ENCODE measurements around the gene LAPTM5.

The LAPTM5 gene

DNA sequence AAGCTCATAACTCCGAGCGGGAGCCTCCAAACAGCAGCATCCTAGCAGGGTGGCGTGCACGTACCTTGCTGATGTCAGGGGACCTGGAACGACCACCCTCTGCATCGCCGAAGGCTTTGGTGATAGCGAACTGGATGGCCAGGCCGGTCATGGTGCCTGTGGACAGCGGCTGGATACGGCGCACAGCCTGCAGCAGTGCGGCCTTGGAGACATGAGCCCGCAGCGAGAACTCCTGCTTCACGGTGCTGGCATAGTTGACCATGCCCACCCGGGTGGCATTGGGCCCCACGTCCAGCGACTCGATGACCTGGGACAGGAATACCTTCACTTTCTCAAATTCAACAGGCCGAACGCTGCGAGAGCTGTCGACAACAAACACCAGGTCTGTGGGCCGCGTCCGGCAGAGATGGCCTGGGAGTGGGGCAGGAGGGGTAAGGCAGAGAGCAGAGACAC, 36.2 kb downstream of the LAPTM5 start:
- no peak for DNase-seq (ENCODE audit: insufficient read length, low spot score)
- no peak for FAIRE-seq

DNA sequence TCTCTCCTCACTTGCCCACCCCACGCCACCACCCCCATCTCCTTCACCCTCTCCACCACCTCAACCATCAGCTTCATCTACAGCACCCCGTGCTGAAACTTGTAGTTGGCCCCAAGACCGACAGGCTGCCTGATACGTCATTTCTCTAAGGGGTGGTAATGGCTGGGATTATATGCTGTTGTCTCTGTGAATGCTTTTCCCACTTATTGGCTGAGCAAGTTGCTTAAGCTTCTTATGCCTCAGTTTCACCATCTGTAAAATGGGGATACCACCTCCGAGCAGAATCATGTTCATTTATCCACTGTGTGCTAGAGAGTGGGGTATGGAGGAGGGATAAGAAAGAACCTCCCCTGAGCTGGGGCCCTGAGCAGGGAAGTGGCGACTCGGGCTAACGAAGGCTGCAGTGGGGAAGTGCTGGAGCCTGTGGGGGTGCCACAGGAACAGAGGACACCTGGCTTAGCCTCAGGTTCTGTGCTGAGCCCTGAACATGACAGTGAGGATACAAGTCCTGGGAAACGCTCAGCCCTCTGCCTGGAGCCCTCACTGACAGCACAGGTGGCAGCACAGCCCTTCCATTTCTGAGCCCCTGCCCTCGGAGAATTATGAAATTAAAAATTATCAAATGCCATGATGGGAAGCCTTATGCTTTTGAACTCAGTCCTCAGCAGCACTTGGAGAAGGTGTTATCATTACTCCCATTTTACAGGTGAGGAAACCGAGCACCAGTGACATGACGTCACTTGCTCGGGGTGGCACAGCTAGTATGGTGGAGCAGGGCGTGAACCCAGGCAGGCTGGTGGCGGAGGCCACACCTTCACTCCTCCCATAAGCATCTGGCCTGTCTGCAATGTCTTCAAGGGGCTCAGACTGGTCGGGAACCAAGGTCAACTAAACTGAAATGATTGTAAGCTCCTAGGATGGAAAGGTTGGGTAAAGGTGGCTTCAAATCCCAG, 37.0 kb downstream of the LAPTM5 start:
- no peak for DNase-seq (ENCODE audit: insufficient read length, low spot score)
- FAIRE-seq: no peak

DNA sequence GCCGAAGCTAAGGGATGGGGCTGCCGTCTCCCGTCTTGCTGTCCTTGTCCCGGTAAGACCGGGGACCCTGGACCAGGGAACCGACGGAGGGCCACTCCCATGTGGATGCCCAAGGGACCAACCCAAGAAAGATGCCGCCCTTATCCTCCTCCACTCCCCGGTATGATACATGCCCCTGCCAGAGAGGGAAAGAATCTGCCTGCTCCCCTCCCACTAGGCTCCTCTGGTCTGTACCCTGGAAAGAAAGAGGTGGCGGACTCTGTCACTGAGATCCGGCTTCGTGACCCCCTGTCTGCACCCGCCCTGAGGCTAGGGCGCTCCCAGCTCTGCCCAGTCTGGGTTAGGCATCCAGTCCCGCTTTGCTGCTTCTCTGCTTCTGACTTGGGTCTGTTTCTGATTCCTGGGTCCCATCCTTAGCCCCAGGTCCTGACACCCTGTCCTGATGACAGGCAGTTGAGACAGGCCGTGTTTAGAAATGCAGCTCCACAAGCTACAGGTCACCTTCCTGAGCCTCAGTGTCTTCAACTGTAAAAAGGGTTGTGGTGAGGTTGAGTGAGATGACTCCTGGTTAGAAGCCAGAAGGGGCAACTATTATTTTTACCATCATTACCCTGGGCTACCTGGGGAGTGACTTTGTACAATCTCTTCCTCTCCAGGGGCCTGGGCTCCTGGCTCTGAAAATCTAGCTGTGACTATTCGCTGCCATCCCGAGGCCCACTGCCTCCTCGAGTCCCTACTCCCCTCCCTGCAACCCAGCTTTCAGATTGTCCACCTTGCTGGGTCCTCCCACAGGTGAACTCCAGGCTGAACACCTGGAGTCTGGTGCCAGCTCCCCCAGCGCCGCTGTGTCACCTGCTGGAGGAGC, 37.9 kb downstream of the LAPTM5 start:
- FAIRE-seq: no peak
- peak; percentile 57 for DNase-seq (ENCODE audit: insufficient read length, low spot score)

DNA sequence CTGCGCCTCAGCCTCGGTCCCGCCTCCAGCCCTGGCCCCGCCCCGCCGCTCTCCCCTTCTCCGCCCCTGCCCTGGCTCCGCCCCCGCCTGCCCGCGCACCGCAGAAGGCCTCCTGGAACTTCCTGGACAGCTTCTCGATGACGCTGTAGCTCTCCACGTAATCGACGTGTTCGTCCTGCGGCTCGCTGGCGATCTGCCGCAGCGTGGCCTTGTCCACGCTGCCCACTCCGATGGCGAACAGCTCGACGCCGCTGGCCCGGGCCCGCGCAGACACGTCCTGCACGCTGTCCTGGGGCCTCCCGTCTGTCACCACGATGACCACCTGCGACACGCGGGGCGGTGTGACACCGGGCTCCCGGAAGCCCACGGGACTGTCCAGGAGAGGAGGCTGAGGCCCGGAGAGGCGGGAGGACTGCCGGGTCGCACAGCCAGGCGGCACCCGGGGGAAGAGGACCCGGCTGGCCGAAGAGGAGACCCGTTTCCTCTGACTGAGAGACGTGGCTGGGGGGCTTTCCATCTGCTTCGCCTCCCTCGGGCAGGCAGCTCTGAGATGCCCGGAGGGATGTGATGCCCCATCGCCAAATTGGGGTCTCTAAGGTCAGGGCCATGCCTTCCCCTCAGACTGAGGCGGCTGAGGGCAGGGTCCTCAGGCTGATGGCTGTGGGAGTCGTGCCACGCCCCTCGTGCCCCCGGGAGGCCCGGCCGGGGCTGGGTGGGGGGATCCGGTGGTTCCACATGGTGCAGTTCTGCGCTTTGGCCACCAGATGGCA, 38.8 kb downstream of the LAPTM5 start:
- DNase-seq (ENCODE audit: insufficient read length, low spot score) (peak; percentile 88), FAIRE-seq (peak; percentile 95)

DNA sequence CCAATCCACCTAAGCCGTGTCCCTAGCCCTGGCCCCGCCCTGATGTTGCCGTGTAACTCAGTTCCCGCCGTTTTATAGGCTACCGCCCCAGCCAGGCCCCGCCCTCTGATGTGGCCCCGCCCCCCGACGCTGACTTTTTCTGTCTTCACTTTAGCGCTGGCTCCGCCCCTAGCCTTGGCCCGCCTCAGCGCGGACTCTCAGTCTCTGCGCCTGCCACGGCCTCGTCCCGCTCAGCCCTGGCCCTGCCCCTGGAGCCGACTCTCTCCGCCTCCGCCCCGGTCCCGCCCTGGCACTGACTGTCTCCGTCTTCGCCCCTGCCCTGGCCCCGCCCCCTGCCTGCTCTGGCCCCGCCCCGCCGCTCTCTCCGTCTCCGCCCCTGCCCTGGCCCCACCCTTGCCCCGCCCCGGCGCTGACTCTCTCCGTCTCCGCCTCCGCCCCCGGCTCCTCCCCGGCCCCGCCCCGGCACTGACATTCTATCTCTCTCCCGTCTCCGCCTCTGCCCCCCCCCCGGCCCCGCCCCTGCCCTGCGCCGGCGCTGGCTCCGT, 39.4 kb downstream of the LAPTM5 start:
- DNase-seq (ENCODE audit: insufficient read length, low spot score): peak; percentile 86
- FAIRE-seq: peak; percentile 48

DNA sequence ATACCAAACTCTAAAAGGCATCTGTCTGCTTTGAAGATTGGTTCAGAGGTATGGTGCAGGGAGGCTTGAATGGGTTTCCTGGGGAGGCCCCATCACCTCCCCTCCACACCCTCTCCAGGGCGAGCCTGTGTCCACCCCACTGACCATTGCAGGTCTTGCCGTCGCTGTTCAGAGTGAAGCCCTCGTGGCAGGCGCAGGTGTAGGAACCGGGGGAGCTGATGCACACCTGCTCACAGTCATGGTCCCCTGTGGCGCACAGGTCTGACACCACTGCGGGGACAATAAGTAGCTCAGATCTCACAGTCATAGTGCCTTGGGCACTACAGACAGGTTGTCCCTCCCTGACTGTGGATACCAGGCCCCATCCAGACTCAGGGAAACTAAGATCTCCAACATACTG, 40.9 kb downstream of the LAPTM5 start:
- DNase-seq (ENCODE audit: insufficient read length, low spot score): no peak
- FAIRE-seq: no peak

DNA sequence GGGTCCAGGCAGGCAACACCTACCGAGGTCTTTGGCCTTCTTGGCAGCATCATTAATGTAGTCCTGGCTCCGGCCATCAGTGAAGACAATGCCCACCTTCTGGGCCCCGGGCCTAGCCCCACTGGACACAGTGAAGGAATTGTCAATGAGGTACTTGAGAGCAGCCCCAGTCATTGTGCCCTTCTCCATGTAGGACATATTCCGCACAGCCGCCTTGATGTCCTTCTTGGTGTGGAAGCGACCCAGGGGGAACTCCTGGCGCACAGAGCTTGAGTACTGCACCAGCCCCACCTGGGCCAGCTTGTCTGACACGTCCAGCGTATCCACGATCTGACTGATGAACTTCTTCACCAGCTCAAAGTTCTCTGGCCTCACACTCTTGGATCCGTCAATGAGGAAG, 41.7 kb downstream of the LAPTM5 start:
- FAIRE-seq (no peak), DNase-seq (ENCODE audit: insufficient read length, low spot score) (no peak)

DNA sequence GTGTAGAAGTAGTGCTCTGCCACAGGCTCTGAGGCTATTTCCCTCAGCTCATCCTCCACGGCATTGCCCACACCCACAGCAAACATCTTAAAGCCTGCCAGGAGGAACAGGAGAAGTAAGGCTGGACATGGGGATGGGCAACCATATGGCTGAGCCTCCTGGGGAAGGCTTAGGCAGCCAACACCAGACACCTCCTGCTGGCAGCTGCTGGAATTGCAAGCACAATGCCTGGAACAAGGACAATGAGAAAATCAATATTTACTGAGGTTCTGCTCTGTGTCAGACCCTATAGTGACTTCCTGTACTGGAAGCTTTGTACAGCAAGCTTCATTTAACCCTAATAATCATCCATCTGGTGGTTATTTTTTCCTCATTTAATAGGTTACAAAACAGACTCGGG, 42.4 kb downstream of the LAPTM5 start:
- no peak for DNase-seq (ENCODE audit: insufficient read length, low spot score)
- no peak for FAIRE-seq

DNA sequence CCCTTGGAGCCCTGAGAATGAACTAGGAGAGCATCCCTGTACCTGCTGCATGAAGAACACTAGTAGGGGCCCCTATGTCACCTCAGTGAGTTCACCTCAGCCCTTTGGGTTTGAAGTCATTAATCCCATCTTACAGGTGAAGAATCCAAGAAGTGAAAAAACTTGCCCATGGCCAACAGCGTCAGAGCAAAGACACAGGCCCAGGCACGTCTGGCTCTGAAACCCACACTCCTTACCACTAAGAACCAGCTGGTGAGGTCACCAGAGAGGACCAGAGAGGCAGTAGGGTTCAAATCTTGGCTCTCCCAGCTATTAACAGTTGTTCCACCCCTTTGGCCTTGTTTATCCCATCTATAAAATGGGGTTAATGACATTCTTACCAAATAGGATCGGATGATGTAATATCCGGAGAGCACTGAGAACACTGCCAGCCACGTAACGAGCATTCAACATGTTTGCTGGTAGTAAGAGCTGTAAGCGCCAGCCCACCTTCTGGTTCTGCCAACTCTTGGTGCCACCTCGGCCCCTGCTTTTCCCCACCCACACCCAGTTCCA, 43.0 kb downstream of the LAPTM5 start:
- DNase-seq (ENCODE audit: insufficient read length, low spot score): no peak
- no peak for FAIRE-seq

DNA sequence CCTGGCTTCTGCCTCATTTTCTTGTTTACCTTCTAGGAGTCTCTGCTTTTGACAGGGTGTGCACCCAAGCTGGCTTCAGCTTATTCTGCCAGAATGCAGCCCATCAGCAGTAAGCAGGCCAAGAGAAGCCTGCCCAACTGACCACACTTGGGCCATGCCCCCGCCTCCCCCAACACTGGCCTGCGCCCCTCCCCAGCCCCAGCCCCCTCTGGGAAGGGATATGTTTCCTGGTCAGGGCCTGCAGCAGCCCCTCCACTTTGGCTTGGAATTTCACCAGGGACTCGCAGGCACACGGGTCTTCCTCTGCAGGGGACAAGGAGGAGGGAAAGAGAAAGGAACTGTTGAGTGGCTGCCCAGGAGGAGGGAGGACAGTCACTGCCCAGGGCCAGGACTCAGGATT, 43.5 kb downstream of the LAPTM5 start:
- no peak for FAIRE-seq

DNA sequence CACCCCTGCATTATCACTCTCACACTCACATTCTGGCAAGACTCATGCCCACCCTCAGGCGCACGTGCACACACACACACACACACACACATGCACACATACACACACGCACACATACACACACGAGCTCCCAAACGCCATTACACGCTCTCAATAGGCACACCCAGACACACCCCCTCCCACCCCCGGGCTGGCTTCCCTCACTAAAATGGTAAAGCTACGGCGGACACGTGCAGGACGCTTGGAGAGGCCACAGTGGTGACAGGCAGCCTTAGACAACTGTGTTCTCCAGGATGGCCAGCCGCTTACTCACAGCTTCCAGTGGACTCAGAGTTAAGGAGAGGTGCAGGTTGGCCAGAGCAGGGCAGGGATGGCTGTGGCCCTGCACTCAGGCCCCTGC, 44.3 kb downstream of the LAPTM5 start:
- FAIRE-seq: no peak
- no peak for DNase-seq (ENCODE audit: insufficient read length, low spot score)

More for the DNA sequence above, 43.5 kb downstream of the LAPTM5 start:
- DNase-seq (ENCODE audit: insufficient read length, low spot score): no peak

DNA sequence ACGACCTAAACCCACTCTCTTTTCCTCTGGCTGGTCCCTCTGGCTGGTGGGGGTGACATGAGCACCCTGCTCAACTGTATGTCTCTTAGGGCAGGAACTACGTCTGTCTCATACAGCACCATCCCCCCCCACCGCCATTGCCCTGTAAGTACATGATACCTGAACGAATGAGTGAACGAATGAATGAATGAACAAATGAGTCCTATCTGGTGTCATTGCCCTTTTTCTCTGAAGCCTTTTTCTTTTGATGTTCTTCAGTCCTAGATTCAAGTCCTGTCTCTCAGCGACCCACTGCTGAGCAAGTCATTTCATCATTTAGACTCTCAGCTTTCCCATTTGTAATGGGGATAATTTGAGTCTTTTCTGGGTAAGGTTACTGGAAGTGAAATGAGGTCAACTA, 45.0 kb downstream of the LAPTM5 start:
- DNase-seq (ENCODE audit: insufficient read length, low spot score): no peak
- FAIRE-seq: no peak

DNA sequence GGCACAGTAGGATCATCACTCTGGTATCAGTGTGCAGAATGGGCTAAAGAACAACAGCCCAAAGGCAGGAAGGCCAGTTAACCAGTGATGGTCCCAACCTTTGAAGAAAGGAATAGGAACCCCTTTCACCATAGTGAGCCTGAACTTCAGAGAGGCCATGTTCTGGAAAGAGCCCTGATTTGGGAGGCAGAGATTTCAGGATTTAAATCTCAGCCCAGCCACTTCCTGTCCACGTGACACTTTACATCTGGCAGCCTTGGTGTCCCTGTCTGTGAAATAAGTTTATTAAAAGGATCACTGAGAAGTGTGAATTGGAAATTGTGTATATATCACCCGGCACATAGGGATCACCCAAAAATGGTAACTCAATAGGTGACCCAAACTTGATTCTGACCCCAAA, 47.2 kb downstream of the LAPTM5 start:
- FAIRE-seq (no peak), DNase-seq (ENCODE audit: insufficient read length, low spot score) (no peak)

DNA sequence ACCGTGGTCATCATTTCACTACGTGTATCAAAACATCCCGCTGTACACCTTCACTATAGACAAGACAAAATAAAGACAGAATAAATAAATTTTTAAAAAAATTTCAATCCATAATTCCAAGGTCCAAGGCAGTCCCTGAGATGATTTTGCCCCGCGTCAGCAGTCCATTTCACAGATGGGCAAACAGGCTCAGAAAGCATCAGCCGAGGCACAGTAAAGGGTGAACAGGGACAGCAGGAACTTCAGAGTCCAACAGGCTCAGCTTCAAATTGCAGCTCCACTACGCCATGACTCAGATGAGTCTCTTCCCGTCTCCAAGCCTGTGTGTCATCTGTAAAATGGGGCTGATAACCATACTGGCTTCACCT, 49.2 kb downstream of the LAPTM5 start:
- no peak for DNase-seq (ENCODE audit: insufficient read length, low spot score)
- FAIRE-seq: no peak

DNA sequence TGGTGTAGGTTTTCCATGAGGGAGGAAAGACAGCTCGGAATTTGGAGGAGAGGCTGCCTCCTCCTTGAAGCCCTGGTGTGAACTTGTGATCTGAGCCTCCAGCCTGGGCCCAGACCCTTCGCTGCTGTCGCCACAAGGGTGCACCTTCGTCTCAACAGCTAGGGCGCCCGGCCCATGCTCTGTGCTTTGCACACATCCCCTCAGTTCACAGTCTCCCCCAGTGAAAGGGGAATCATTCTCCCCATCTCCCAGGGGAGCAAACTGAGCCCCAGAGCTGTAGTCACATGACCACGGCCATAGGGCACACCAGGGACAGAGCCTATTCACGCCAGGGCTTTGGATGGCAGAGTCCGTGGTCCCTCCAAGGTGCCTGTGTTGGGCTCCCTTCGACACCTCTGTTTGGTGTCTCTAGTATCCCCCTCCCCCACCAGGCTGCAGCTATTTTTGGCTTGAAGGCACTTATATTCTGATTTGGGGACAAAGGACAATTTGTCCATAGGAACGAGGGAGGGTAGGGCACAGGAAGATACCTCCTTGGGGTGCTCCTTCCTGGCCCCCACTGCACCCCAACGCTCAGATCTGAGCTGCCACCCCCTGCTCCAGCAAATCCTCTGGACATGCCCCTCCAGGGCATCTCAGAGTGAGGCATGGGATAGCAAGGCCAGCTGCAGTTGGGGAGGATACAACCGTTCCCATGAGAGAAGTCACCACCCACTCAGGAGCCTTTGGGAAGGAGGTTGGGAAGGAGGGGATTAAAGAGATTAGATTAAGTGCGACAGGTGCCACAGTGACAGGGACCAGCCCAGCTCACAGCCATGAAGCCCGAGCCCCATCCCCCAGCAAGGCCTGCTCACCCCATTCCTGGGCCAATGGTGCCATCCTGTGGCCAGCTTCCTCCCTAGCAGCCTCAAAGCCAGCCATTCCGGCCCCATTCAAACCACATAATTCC, 49.9 kb downstream of the LAPTM5 start:
- FAIRE-seq (peak; percentile 81), DNase-seq (ENCODE audit: insufficient read length, low spot score) (peak; percentile 66)

DNA sequence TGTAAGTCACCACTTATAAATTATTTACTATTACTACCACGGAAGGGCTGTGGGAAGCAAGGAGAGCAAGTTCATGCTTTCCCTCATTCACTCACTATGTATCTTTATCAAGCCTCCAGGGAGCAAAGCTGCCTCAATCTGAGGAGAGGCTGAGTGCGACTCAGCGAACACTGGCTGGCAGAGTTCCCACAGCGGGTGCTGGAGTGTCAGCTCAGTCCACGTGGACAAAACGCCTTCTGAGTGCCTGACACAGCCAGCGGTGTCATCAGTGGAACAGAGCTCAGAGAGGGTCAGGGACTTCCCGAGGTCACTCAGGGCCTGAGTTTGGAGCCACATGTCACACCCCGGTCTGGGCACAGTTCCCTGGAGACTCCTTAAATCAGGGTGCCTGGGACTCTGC, 51.0 kb downstream of the LAPTM5 start:
- FAIRE-seq (no peak), DNase-seq (ENCODE audit: insufficient read length, low spot score) (no peak)

DNA sequence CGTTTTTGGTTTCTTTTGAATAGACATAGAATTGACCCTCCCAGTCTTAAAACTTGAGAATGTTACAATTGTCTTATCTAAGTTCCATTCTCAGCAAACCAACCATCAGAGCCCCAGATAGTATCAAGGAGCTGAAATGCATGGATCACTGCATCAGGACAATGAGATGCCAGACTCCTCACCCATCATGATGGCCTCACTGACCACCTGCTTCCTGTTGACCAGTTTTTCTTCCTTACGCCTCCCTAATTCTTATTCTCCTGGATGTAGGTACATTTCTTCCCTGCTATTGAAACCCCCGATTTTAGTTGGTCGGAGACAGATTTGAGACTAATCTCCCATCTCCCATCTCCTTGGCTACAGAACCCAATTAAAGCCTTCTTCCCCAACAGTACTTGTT, 51.9 kb downstream of the LAPTM5 start:
- DNase-seq (ENCODE audit: insufficient read length, low spot score) (no peak), FAIRE-seq (no peak)

DNA sequence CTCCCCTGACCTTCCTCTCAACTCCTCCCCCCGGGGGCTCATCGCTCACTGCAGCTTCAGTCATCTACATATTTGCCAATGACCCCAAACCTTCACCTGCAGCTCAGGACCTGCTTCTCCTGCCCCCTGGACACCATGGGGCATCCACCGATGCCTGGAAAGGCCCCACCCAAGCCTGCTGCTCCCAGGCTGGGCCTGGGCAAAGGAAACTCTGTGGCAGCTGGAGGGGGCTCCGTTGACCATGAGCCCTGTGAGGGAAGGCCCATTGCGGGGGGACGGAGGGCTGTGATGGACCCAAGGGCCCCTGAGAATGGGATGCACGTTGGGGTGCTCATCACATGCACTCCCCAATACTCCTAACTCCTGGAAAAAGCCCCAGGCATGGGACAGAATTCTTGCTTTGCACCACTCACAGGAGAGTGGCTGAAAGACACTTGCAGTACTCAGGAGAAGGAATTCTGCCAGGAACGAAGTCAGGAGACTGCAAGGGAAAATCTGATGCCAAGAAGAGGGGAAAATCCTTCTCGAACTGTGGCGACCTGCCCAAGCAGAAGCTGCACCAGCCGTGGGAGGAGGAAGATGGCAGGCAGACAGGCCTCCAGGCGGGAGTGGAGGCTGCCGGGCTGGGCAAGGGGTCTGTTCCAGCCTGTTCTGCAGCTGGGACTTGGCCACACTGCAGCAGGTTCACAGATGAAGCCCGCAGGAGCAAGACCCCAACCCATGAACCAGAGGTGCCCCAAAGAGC, 52.6 kb downstream of the LAPTM5 start:
- FAIRE-seq: no peak
- DNase-seq (ENCODE audit: insufficient read length, low spot score): no peak

DNA sequence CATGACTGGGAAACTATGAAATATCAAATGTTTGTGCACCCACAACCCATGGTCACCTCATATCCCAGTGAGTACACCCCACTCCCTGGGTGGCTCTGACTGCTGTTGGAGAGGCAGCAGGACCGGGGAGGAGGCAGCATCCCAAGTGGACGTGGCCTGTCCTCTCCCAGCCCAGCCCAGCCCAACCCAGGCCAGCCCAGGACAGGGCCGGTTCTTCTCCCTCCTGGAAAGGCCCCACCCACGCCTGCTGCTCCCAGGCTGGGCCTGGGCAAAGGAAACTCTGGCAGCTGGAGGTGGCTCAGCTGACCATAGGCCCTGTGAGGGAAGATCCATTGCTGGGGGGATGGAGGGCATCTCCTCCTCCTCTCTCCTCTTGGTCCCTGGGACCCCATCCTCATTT, 53.3 kb downstream of the LAPTM5 start:
- FAIRE-seq: no peak
- no peak for DNase-seq (ENCODE audit: insufficient read length, low spot score)

Data from HTR-8/SVneo (cell line).